K562 (cell line): ENCODE results near the gene SMOC2. TPM values are rescaled to one million over a fixed set of nuclear protein-coding genes. Genes with fewer than 3 reads are reported as not detected.
"Not testable (repeated sequence)": the region's sequence is repeated elsewhere in the genome, so short reads cannot be mapped to it uniquely, and the experiment has no call there.

Source experiments
- ATAC-seq: fragments of 200-7000 bp; cut with Tn5 transposase; 3 replicates; pipeline ENCODE4 v1.9.1; 2020; ENCODE audit warnings: moderate library complexity
- BruUV-seq: library from RNA; stranded (reverse); fragments of 400-500 nt; replicated peaks from 2 replicates; lab custom pipeline; 2021; lab: Mats Ljungman, UMichigan
- CTCF ChIA-PET: fragments of 300-600 bp; formaldehyde crosslinking; extraction: SDS; loops from one replicate; lab custom pipeline; 2021; ENCODE audit warnings: low intra/inter-chr PET ratio; lab: Yijun Ruan, JAX
- POLR2A ChIA-PET: fragments of 300-600, 350-650 bp; sonication (Branson Sonifier 250); formaldehyde crosslinking; extraction: SDS; loops from one replicate; lab custom pipeline; 2021; ENCODE audit warnings: antibody characterized with exemption, inconsistent platforms; lab: Yijun Ruan, JAX
- DNase-seq, 4 experiments: peaks; one replicate each; pipeline versions ENCODE4 v3.0.0 to v3.0.0-alpha.2; 2011 to 2018; ENCODE audit warnings: low spot score in 3 of 4, mixed read lengths in 3 of 4; ENCODE audit errors: extremely low read depth in 1 of 4
- FAIRE-seq: peaks from 2 replicates; lab custom pipeline; 2011; peaks lifted over from hg19 to GRCh38; lab: Jason Lieb, UNC
- H2AFZ ChIP-seq: 2 replicates; pipeline ENCODE4 v1.6.0; 2011; ENCODE audit warnings: low read depth, low read length, control low read depth, inconsistent platforms
- H3K27ac ChIP-seq: fragments of 200-600 bp; 3 replicates; pipeline ENCODE4 v1.8.0; 2011; ENCODE audit warnings: low read depth, mild to moderate bottlenecking, control low read depth, inconsistent platforms, low read length, moderate library complexity, mixed read lengths; ENCODE audit errors: extremely low read depth
- H3K27me3 ChIP-seq, 2 experiments: fragments of 300-600 bp in 1 of 2; 2 replicates in 1 of 2; 3 replicates in 1 of 2; pipeline versions ENCODE4 v1.6.0 to v1.8.0; 2011; ENCODE audit warnings: inconsistent platforms in 2 of 2, low read length in 2 of 2, mild to moderate bottlenecking in 1 of 2, mixed read lengths in 1 of 2, moderate library complexity in 1 of 2; ENCODE audit not compliant: control insufficient read depth in 2 of 2, insufficient read depth in 2 of 2
- H3K36me3 ChIP-seq: fragments of 300-600 bp; 3 replicates; pipeline ENCODE4 v1.8.0; 2011; ENCODE audit warnings: mild to moderate bottlenecking, low read length, inconsistent platforms; ENCODE audit not compliant: control insufficient read depth, insufficient read depth
- H3K4me1 ChIP-seq, 2 experiments: fragments of 200-600 bp in 1 of 2; replicated peaks in 1 of 2; 2 replicates in 1 of 2; 3 replicates in 1 of 2; pipeline versions ENCODE4 v1.5.1 to v1.8.0; 2011; ENCODE audit warnings: inconsistent platforms in 2 of 2, low read length in 2 of 2, mild to moderate bottlenecking in 1 of 2, mixed read lengths in 1 of 2, moderate library complexity in 1 of 2; ENCODE audit not compliant: control insufficient read depth in 2 of 2, insufficient read depth in 2 of 2
- H3K4me2 ChIP-seq: 2 replicates; pipeline ENCODE4 v1.6.1; 2011; ENCODE audit warnings: low read length, control low read depth, inconsistent platforms, mixed read lengths; ENCODE audit not compliant: insufficient read depth
- H3K4me3 ChIP-seq: fragments of 200-600 bp; sonication (generic), shearing (Covaris generic); 2 replicates; pipeline ENCODE4 v1.5.1; 2016; ENCODE audit warnings: control low read depth, inconsistent platforms
- H3K79me2 ChIP-seq: fragments of 200-600 bp; 3 replicates; pipeline ENCODE4 v1.8.0; 2011; ENCODE audit warnings: low read length, inconsistent platforms; ENCODE audit not compliant: control insufficient read depth, insufficient read depth
- H3K9ac ChIP-seq, 2 experiments: 2 replicates each; pipeline versions ENCODE4 v1.6.0 to v1.6.1; 2011; ENCODE audit warnings: low read depth in 2 of 2, low read length in 2 of 2, control low read depth in 1 of 2, inconsistent platforms in 1 of 2, mild to moderate bottlenecking in 1 of 2, mixed read lengths in 1 of 2; ENCODE audit not compliant: insufficient read depth in 1 of 2
- H3K9me1 ChIP-seq: one replicate; pipeline ENCODE4 v1.6.0; 2011; ENCODE audit warnings: inconsistent platforms, mild to moderate bottlenecking, low read length, moderate library complexity; ENCODE audit not compliant: control insufficient read depth, insufficient read depth
- H3K9me3 ChIP-seq: replicated peaks from 2 replicates; pipeline ENCODE4 v1.5.1; 2011; ENCODE audit warnings: low read depth, low read length, inconsistent platforms; ENCODE audit not compliant: control insufficient read depth, insufficient read depth
- H4K20me1 ChIP-seq: replicated peaks from 2 replicates; pipeline ENCODE4 v1.6.1; 2011; ENCODE audit warnings: low read length, inconsistent platforms, mixed read lengths; ENCODE audit not compliant: control insufficient read depth, insufficient read depth
- SIN3B ChIP-seq: fragments of 450-650 bp; IDR thresholded peaks from 2 replicates; pipeline ENCODE4 v1.6.1; 2017; ENCODE audit warnings: low read depth, mild to moderate bottlenecking, moderate library complexity
- WGBS: fragments of 100-300 bp; shearing (Covaris generic); methylation state at CpG from one replicate; pipeline ENCODE4 v1.1.6; 2016; ENCODE audit warnings: low coverage, mixed read lengths; ENCODE audit not compliant: insufficient coverage; ENCODE audit errors: missing lambda C conversion rate; 5-methylcytosine and 5-hydroxymethylcytosine counted together
- in situ Hi-C: fragments of 300-500 bp; cut with MboI; formaldehyde crosslinking; loops from 4 replicates; pipeline ENCODE4 v1.15.0; 2018; ENCODE audit warnings: inconsistent platforms, mixed read lengths
- intact Hi-C: fragments of 100-400 bp; cut with micrococcal nuclease; formaldehyde crosslinking; loops from 2 replicates; pipeline ENCODE4 v1.14.2; 2022
- polyA plus RNA-seq, 8 experiments: library from polyadenylated mRNA; depleted of rRNA in 4 of 8; stranded (reverse) in 5 of 8; unstranded in 3 of 8; fragments of >200 nt; fragmentation: Nextera tagmentation in 2 of 8; fragmentation: Illumina TruSeq in 1 of 8; extraction: Ambion mirVana in 2 of 8; extraction: Trizol in 1 of 8; gene quantifications; 2 replicates each; pipeline versions ENCODE4 v1.2.1 to v1.2.3, GENCODE V29; 2011 to 2014; ENCODE audit warnings: inconsistent platforms in 1 of 8, missing spikeins in 1 of 8
- total RNA-seq, 7 experiments: library from RNA; depleted of rRNA in 6 of 7; stranded (reverse); fragments of >200 nt in 6 of 7; fragmentation: Illumina TruSeq in 2 of 7; extraction: Trizol in 2 of 7; gene quantifications; 2 replicates each; pipeline versions ENCODE4 v1.2.1 to v1.2.3, GENCODE V29; 2011 to 2021; ENCODE audit warnings: low replicate concordance in 1 of 7
- TF ChIP-seq, protein P1 (sequence below): fragments of 450-650 bp; formaldehyde crosslinking; IDR thresholded peaks from 2 replicates; pipeline ENCODE4 v1.4.0; 2020; ENCODE audit warnings: mild to moderate bottlenecking, moderate library complexity
- TF ChIP-seq, protein P2 (sequence below): IDR thresholded peaks from 3 replicates; pipeline ENCODE4 v1.6.1; 2011; ENCODE audit warnings: borderline replicate concordance, mild to moderate bottlenecking, moderate library complexity; ENCODE audit not compliant: insufficient read length; ENCODE audit errors: extremely low read depth

SMOC2 gene
- total and polyA plus RNA-seq, 9 of the 15 experiments (the other 6 are each of a cell fraction or from before 2014, with no cell fraction given): 0.45 to 2.3 (median 1.1) TPM

DNA sequence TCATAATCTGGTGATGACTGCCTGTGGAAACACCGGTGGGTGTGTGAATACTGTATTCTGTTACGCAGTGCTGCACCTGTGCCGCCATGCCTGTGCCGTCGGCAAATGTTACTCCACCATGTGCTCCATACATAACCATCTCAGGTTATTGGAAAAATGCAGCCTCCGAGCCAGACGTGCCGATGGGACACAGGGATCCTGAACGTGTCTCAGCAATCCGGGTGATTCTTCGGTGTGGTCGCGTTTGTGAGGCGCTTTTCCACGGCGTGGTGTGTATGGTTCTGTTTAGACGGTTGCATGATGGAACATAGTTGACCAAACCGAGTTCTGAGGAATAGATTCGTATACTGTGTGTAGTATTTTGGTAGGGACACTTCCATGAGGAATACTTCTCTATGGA is 130.3 kb downstream of the SMOC2 start:
- no peaks in the 10 kb centered on the region; the same call in 1 of the 2 replicates for H4K20me1 ChIP-seq
- POLR2A ChIA-PET: no interaction called here
- intact Hi-C loops (no loop called here), in situ Hi-C loops (no loop called here)
- H3K36me3 ChIP-seq: no peaks in the 10 kb centered on the region
- no TSS peak for BruUV-seq
- H3K4me1 ChIP-seq: no peaks in the 10 kb centered on the region; a peak in 1 of 5 replicates
- DNase-seq (no peak), ATAC-seq (no peak), FAIRE-seq (no peak)
- no peak overlapping the region for H3K4me2 ChIP-seq
- no peak overlapping the region for H3K9ac ChIP-seq
- CTCF ChIA-PET: no interaction called here
- no peaks in the 10 kb centered on the region for H3K9me1 ChIP-seq
- H3K79me2 ChIP-seq: no peaks in the 10 kb centered on the region
- H3K4me3 ChIP-seq: no peak overlapping the region
- H3K27ac ChIP-seq: no peak overlapping the region
- H3K9me3 ChIP-seq: no peaks in the 10 kb centered on the region
- WGBS: 17% methylated on average over 19 of the region's 19 CpGs
- H3K27me3 ChIP-seq: peaks cover 13 to 50% of the 10 kb centered on the region in 2 experiments; a peak in 3 of 5 replicates
- no peak for TF ChIP-seq SIN3B
- TF ChIP-seq, protein P1, sequence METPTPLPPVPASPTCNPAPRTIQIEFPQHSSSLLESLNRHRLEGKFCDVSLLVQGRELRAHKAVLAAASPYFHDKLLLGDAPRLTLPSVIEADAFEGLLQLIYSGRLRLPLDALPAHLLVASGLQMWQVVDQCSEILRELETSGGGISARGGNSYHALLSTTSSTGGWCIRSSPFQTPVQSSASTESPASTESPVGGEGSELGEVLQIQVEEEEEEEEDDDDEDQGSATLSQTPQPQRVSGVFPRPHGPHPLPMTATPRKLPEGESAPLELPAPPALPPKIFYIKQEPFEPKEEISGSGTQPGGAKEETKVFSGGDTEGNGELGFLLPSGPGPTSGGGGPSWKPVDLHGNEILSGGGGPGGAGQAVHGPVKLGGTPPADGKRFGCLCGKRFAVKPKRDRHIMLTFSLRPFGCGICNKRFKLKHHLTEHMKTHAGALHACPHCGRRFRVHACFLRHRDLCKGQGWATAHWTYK (CRISPR knock-in tag): no peak
- TF ChIP-seq, protein P2, sequence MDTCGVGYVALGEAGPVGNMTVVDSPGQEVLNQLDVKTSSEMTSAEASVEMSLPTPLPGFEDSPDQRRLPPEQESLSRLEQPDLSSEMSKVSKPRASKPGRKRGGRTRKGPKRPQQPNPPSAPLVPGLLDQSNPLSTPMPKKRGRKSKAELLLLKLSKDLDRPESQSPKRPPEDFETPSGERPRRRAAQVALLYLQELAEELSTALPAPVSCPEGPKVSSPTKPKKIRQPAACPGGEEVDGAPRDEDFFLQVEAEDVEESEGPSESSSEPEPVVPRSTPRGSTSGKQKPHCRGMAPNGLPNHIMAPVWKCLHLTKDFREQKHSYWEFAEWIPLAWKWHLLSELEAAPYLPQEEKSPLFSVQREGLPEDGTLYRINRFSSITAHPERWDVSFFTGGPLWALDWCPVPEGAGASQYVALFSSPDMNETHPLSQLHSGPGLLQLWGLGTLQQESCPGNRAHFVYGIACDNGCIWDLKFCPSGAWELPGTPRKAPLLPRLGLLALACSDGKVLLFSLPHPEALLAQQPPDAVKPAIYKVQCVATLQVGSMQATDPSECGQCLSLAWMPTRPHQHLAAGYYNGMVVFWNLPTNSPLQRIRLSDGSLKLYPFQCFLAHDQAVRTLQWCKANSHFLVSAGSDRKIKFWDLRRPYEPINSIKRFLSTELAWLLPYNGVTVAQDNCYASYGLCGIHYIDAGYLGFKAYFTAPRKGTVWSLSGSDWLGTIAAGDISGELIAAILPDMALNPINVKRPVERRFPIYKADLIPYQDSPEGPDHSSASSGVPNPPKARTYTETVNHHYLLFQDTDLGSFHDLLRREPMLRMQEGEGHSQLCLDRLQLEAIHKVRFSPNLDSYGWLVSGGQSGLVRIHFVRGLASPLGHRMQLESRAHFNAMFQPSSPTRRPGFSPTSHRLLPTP: no peak
- no peak overlapping the region for H2AFZ ChIP-seq

DNA sequence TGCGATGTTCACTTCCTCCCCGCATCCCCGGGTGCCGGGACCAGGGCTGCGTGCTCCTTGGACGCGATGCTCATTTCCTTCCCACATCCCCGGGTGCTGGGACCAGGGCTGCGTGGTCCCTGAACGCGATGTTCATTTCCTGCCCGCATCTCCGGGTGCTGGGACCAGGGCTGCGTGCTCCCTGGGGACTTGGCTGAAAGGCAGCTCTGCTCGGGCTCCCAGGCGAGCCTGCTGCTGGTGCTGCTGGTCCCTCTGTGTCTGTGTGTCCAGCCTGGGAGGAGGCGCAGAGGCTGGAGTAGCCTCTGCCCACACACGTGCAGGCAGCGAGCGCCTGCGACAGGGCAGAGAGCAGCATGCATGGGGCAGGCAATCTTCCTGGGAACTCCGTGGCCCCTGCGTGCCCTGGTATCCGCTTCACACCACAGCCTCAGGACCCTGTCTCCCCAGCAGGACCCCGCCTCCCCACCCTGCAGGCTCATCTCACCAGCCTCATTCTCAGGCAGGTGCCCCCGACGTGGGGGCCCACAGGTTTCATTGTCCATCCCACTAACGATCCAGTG is 132.4 kb downstream of the SMOC2 start:
- H3K4me1 ChIP-seq, in situ Hi-C loops, H3K27ac ChIP-seq, BruUV-seq, H3K4me2 ChIP-seq, H2AFZ ChIP-seq, H3K36me3 ChIP-seq, H3K9ac ChIP-seq, H3K4me3 ChIP-seq, CTCF ChIA-PET, H3K9me1 ChIP-seq, H3K9me3 ChIP-seq, DNase-seq, intact Hi-C loops, H4K20me1 ChIP-seq, ATAC-seq, FAIRE-seq, POLR2A ChIA-PET, H3K79me2 ChIP-seq: not testable (repeated sequence)
- 16% methylated on average over 23 of the region's 28 CpGs for WGBS
- H3K27me3 ChIP-seq: peaks cover 13 to 55% of the 10 kb centered on the region in 2 experiments; a peak in 3 of 5 replicates
